DOHH2 (cell line): ENCODE measurements around the gene EIF2S2.

Source experiments
- H3F3A ChIP-seq: fragments of 200-600 bp; sonication (generic), shearing (Covaris generic); 2 replicates; pipeline ENCODE4 v1.6.0; 2016; ENCODE audit warnings: antibody characterized with exemption, mild to moderate bottlenecking; ENCODE audit not compliant: control insufficient read depth, insufficient read depth
- H3K27ac ChIP-seq: fragments of 200-600 bp; sonication (generic); 2 replicates; pipeline ENCODE4 v1.5.1; 2014; ENCODE audit warnings: low read depth, mild to moderate bottlenecking, low read length, moderate library complexity
- H3K27me3 ChIP-seq: fragments of 200-600 bp; sonication (generic); 2 replicates; pipeline ENCODE4 v1.6.1; 2014; ENCODE audit warnings: mild to moderate bottlenecking, low read length, mixed read lengths; ENCODE audit not compliant: control insufficient read depth
- H3K36me3 ChIP-seq: fragments of 200-600 bp; sonication (generic); 2 replicates; pipeline ENCODE4 v1.6.1; 2014; ENCODE audit warnings: mild to moderate bottlenecking, low read length, moderate library complexity, mixed read lengths; ENCODE audit not compliant: control insufficient read depth
- H3K4me1 ChIP-seq: fragments of 200-600 bp; sonication (generic); 2 replicates; pipeline ENCODE4 v1.6.1; 2014; ENCODE audit warnings: mild to moderate bottlenecking, low read length, mixed read lengths; ENCODE audit not compliant: control insufficient read depth
- H3K4me2 ChIP-seq: fragments of 200-600 bp; sonication (generic); 2 replicates; pipeline ENCODE4 v1.6.0; 2014; ENCODE audit warnings: mild to moderate bottlenecking, low read length, moderate library complexity
- H3K4me3 ChIP-seq: fragments of 200-600 bp; sonication (generic); 2 replicates; pipeline ENCODE4 v1.5.1; 2014; ENCODE audit warnings: mild to moderate bottlenecking, low read length, mixed read lengths
- H3K79me2 ChIP-seq: fragments of 200-600 bp; sonication (generic); 2 replicates; pipeline ENCODE4 v1.6.1; 2014; ENCODE audit warnings: mild to moderate bottlenecking, low read length, mixed read lengths; ENCODE audit not compliant: control insufficient read depth
- H3K9me2 ChIP-seq: fragments of 200-600 bp; sonication (generic); replicated peaks from 2 replicates; pipeline ENCODE4 v1.6.1; 2014; ENCODE audit warnings: mild to moderate bottlenecking, low read length, mixed read lengths; ENCODE audit not compliant: control insufficient read depth
- H3K9me3 ChIP-seq: fragments of 200-600 bp; sonication (generic); 2 replicates; pipeline ENCODE4 v1.6.1; 2014; ENCODE audit warnings: antibody characterized with exemption, low read length, mixed read lengths; ENCODE audit not compliant: control insufficient read depth, insufficient read depth
- H4K20me1 ChIP-seq: fragments of 200-600 bp; sonication (generic); 2 replicates; pipeline ENCODE4 v1.6.0; 2014; ENCODE audit warnings: low read depth, mild to moderate bottlenecking, antibody characterized with exemption, low read length, moderate library complexity; ENCODE audit not compliant: control insufficient read depth, insufficient read depth
- CTCF ChIP-seq: fragments of 200-600 bp; sonication (generic); IDR thresholded peaks from one replicate; pipeline ENCODE4 v1.5.1; 2014; ENCODE audit warnings: antibody characterized with exemption, mild to moderate bottlenecking, low read depth, low read length; ENCODE audit not compliant: poor library complexity, severe bottlenecking
- EZH2phosphoT487 ChIP-seq: fragments of 200-600 bp; sonication (generic); IDR thresholded peaks from 2 replicates; pipeline ENCODE4 v1.6.1; 2017; ENCODE audit warnings: borderline replicate concordance, mild to moderate bottlenecking, antibody characterized with exemption, low read length, moderate library complexity, mixed read lengths

The EIF2S2 gene

DNA sequence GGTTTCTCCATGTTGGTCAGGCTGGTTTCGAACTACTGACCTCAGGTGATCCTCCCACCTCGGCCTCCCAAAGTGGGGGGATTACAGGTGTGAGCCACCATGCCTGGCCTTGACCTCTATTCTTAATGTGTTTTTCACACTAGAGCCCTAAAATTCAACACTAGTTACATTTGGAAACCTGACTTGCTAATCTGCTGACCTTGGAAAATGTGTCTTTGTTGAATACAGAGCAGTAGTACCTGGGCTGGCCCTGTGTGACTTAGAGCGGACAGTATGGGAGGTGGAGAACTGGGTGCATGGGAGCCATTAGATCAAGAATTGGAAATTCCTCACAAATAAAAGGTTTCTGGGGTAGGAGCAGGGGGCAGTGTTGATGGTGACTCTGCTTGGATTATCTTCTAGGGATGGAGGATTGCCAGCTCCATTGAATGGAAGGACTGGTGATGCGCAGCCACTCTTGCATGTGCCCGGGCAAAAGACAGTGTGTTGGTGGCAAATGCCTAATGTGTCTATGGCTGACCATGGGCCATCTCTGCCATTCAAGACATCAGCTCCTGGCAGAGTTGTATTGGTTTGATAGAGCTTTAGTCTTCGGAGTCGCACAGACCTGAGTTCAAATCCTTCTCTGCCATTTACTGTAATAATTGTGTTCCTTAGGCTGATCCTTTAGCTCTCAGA, 64.9 kb downstream of the EIF2S2 start:
- Histone ChIP-seq H3K4me1 (no peaks in the 10 kb centered on the region), H3K27me3 (no peaks in the 10 kb centered on the region), H3K27ac (no peak overlapping the region), H3F3A (no peaks in the 10 kb centered on the region), H3K79me2 (peaks cover 88% of the 10 kb centered on the region), H3K4me2 (no peak overlapping the region), H4K20me1 (peaks cover 25% of the 10 kb centered on the region; the same call in 1 of the 2 replicates), H3K4me3 (no peak overlapping the region), H3K9me3 (no peaks in the 10 kb centered on the region), H3K36me3 (no peaks in the 10 kb centered on the region), H3K9me2 (no peaks in the 10 kb centered on the region)
- no peak for TF ChIP-seq CTCF
- TF ChIP-seq EZH2phosphoT487: no peak

DNA sequence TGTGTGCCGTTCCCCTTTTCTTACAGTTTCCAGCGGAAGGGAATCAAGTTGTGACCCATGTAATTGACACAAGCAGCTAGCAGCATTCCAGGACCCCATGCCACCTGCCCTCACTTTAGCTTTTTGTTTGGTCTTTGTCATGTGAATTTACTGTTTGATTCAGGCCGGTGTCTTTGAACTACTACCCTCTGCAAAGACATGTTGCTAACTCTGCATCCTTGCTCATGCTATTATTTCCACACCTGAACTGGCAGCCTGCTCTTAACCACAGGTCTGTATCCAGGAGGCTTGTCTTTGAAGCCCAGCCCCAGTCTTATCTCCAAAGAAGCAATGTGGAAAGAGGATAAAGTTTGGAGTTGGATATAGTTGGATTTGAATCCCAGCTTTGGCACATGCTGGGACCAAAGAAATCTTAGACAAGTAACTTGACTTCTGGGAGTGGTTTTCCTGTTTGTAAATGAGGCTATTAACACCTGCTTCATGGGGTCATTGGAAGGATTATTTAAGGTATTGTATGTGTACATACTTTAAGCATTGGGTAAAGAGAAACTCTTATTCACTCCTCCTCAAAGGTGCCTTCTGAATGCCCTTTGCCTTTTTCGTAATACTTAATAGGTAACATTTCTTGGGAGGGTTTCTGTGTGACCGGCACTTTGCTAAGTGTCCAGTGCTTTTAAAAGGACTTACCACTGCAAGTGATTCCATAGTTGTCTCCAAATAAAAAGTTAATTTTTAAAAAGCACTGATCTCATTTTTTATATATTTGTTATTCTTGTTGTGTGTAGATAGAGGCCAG, 65.9 kb downstream of the EIF2S2 start:
- H3K79me2 ChIP-seq: peaks cover 88% of the 10 kb centered on the region
- TF ChIP-seq EZH2phosphoT487 (no peak), CTCF (no peak)
- no peaks in the 10 kb centered on the region for H3K9me3 ChIP-seq
- H4K20me1 ChIP-seq: peaks cover 24% of the 10 kb centered on the region; the same call in 1 of the 2 replicates
- H3K27ac ChIP-seq: no peak overlapping the region
- no peak overlapping the region for H3K4me3 ChIP-seq
- no peaks in the 10 kb centered on the region for H3F3A ChIP-seq
- H3K4me2 ChIP-seq: no peak overlapping the region
- no peaks in the 10 kb centered on the region; the same call in 1 of the 2 replicates for H3K36me3 ChIP-seq
- H3K27me3 ChIP-seq: no peaks in the 10 kb centered on the region
- no peaks in the 10 kb centered on the region for H3K9me2 ChIP-seq
- H3K4me1 ChIP-seq: no peaks in the 10 kb centered on the region

DNA sequence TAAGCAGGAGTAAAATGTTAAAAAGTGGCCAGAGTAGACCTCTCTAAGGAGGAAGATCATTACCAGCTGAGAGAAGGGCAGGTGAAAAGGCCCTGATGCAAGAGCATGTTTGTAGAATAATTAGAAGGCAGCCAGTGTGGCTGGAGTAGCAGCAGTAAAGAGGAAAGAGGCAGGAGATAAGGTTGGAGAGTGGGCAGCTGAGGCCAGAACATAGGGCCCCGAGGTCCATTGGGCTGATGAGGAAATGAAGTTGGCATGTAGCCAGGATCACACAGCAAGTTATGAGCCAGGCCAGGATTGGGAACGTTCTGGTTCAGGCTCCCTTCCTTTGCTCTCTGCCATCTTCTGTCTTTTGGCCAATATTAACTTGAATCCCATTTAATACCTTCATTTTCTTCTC, 66.7 kb downstream of the EIF2S2 start:
- Histone ChIP-seq H3K4me2 (no peak overlapping the region), H4K20me1 (peaks cover 17% of the 10 kb centered on the region; the same call in 1 of the 2 replicates), H3K36me3 (no peaks in the 10 kb centered on the region; the same call in 1 of the 2 replicates)

More for the DNA sequence above, 66.7 kb downstream of the EIF2S2 start:
- Histone ChIP-seq H3K4me3 (no peak overlapping the region), H3K9me3 (no peaks in the 10 kb centered on the region), H3F3A (no peaks in the 10 kb centered on the region), H3K27me3 (no peaks in the 10 kb centered on the region), H3K27ac (no peak overlapping the region), H3K4me1 (no peaks in the 10 kb centered on the region), H3K9me2 (no peaks in the 10 kb centered on the region), H3K79me2 (peaks cover 88% of the 10 kb centered on the region)
- TF ChIP-seq CTCF (no peak), EZH2phosphoT487 (no peak)
